A673 (cell line): Measurements from ENCODE around the gene ZNRD2. TPM values are rescaled to one million over a fixed set of nuclear protein-coding genes. Genes with fewer than 3 reads are reported as not detected.

Experiments
- BruUV-seq: library from RNA; stranded (reverse); fragments of 400-500 nt; replicated peaks from 2 replicates; lab custom pipeline; 2021; lab: Mats Ljungman, UMichigan
- CTCF ChIA-PET: fragments of 300-600 bp; sonication (Branson Sonifier 250); formaldehyde crosslinking; loops from one replicate; lab custom pipeline; 2022; ENCODE audit warnings: antibody characterized with exemption; lab: Charles Lee
- POLR2A ChIA-PET: fragments of 300-600 bp; sonication (Branson Sonifier 250); formaldehyde crosslinking; loops from one replicate; lab custom pipeline; 2022; ENCODE audit warnings: antibody characterized with exemption; ENCODE audit not compliant: low non-redundant PET; lab: Charles Lee
- DNase-seq: peaks from one replicate; pipeline ENCODE4 v3.0.0-alpha.2; 2015; ENCODE audit warnings: low spot score
- H3K27ac ChIP-seq: fragments of 200-600 bp; sonication (generic); 2 replicates; pipeline ENCODE4 v1.5.1; 2016; ENCODE audit warnings: mixed run types, low read depth, mild to moderate bottlenecking, mixed read lengths, antibody characterized with exemption, low read length; ENCODE audit not compliant: poor library complexity, severe bottlenecking
- H3K27me3 ChIP-seq: fragments of 200-600 bp; sonication (generic); replicated peaks from 2 replicates; pipeline ENCODE4 v1.6.1; 2017; ENCODE audit warnings: mixed run types, low read depth, mild to moderate bottlenecking, mixed read lengths, antibody characterized with exemption, low read length; ENCODE audit not compliant: insufficient read depth, poor library complexity
- H3K36me3 ChIP-seq: fragments of 200-600 bp; sonication (generic); 2 replicates; pipeline ENCODE4 v1.6.1; 2016; ENCODE audit warnings: mixed run types, mild to moderate bottlenecking, mixed read lengths, antibody characterized with exemption, low read length; ENCODE audit not compliant: insufficient read depth, poor library complexity, severe bottlenecking
- H3K4me1 ChIP-seq: fragments of 200-600 bp; sonication (generic); 2 replicates; pipeline ENCODE4 v1.6.1; 2017; ENCODE audit warnings: mixed run types, mild to moderate bottlenecking, mixed read lengths, antibody characterized with exemption, low read length; ENCODE audit not compliant: insufficient read depth, poor library complexity, severe bottlenecking
- H3K4me3 ChIP-seq: fragments of 200-600 bp; sonication (generic); 2 replicates; pipeline ENCODE4 v1.5.1; 2016; ENCODE audit warnings: low read depth, mixed run types, mild to moderate bottlenecking, mixed read lengths, low read length; ENCODE audit not compliant: poor library complexity, severe bottlenecking
- H3K9me3 ChIP-seq: fragments of 200-600 bp; sonication (generic); 2 replicates; pipeline ENCODE4 v1.6.1; 2016; ENCODE audit warnings: mixed run types, low read depth, mild to moderate bottlenecking, mixed read lengths, antibody characterized with exemption, low read length; ENCODE audit not compliant: poor library complexity, severe bottlenecking
- CTCF ChIP-seq: fragments of 300-800, 200-600 bp; sonication (generic); conservative IDR thresholded peaks from 2 replicates; pipeline ENCODE4 v1.5.1; 2017; ENCODE audit warnings: low read depth, mild to moderate bottlenecking, antibody characterized with exemption, low read length, moderate library complexity, mixed read lengths
- EZH2 ChIP-seq: fragments of 200-600 bp; sonication (generic); IDR thresholded peaks from 2 replicates; pipeline ENCODE4 v1.6.1; 2017; ENCODE audit warnings: borderline replicate concordance, low read depth, mild to moderate bottlenecking, mixed read lengths, antibody characterized with exemption, low read length; ENCODE audit not compliant: poor library complexity, severe bottlenecking
- intact Hi-C: fragments of 100-400 bp; cut with micrococcal nuclease; formaldehyde crosslinking; loops from one replicate; pipeline ENCODE4 v1.10.0; 2022; ENCODE audit not compliant: unreplicated experiment
- total RNA-seq: library from RNA; stranded (reverse); gene quantifications from 2 replicates; pipeline ENCODE4 v1.2.3, GENCODE V29; 2021

Gene ZNRD2
- total RNA-seq, 1 experiment from 2014 or later = 98.9 TPM

DNA sequence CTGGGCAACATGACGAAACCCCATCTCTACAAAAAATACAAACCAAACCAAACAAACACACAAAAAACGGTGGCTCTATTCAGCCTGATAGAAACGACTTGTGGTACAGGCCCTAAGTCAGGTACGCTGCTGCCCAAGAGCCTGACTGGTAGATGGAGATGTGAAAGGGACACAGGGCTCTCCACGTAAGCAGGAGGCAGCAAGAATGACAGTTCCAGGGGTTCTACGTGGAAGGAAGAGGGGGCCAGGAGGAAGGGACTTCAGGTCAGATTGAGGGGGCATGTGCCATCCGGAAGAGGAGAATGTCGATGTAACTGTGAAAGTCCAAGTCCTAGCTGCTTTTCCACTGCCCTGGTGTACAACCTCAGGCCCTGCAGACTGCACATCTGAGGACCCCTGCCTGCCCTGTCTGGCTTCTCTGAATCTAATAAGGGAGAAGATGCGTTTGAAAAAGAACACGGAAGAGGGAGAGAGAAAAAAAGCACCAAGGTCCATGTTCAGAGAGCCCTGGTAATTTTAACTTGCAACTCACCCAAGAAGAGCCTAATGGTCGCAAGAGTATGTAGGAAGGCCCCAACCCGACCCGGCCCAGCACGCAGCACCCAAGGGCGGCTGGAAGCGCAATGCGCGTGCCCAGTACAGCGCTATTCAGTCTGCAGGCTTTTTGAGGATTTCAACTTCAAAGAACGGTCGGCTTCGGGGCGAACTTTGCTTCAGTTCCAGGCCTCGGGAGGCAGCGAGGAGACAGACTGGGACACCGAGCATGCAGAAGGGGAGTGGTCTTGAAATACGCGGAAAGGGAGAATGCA is 909 bp upstream of the ZNRD2 start:
- TF ChIP-seq CTCF (no peak), EZH2 (no peak)
- DNase-seq = no peak
- Histone ChIP-seq H3K27ac (peak overlapping the region; percentile 92), H3K36me3 (peaks cover 6% of the 10 kb centered on the region), H3K4me1 (peaks cover 21% of the 10 kb centered on the region), H3K4me3 (peak overlapping the region; percentile 87), H3K27me3 (no peaks in the 10 kb centered on the region), H3K9me3 (no peaks in the 10 kb centered on the region)
- POLR2A ChIA-PET = interaction anchor here (1.2 kb wide), 1 partner anchor 8 kb away, joined by 3 read pairs; no protein-coding TSS in a partner anchor
- CTCF ChIA-PET = interaction anchor here (0.6 to 2.2 kb wide), 3 partner anchors 9 to 1268 kb away, joined by 3 to 12 read pairs (median 4); no protein-coding TSS in a partner anchor
- intact Hi-C loops = no loop called here
- TSS peak; percentile 66 for BruUV-seq

GRCh38 chr11:65571420-65571819 is 1.1 kb downstream of the ZNRD2 start:
- BruUV-seq = no TSS peak
- POLR2A ChIA-PET = no interaction called here
- CTCF ChIA-PET = interaction anchor here (0.6 to 2.1 kb wide), 4 partner anchors 11 to 205 kb away, joined by 4 to 13 read pairs (median 8); no protein-coding TSS in a partner anchor
- no peak for TF ChIP-seq CTCF
- no peak for TF ChIP-seq EZH2
- peak overlapping the region; percentile 92 for H3K27ac ChIP-seq
- no peaks in the 10 kb centered on the region for H3K9me3 ChIP-seq
- intact Hi-C loops = loop anchor here (5.0 kb wide), 2 partner anchors 36 to 189 kb away; partner anchors contain the start of gene SLC25A45
- no peaks in the 10 kb centered on the region for H3K27me3 ChIP-seq
- no peak for DNase-seq
- peaks cover 35% of the 10 kb centered on the region for H3K4me1 ChIP-seq
- H3K4me3 ChIP-seq = peak overlapping the region; percentile 87
- H3K36me3 ChIP-seq = peaks cover 6% of the 10 kb centered on the region

DNA sequence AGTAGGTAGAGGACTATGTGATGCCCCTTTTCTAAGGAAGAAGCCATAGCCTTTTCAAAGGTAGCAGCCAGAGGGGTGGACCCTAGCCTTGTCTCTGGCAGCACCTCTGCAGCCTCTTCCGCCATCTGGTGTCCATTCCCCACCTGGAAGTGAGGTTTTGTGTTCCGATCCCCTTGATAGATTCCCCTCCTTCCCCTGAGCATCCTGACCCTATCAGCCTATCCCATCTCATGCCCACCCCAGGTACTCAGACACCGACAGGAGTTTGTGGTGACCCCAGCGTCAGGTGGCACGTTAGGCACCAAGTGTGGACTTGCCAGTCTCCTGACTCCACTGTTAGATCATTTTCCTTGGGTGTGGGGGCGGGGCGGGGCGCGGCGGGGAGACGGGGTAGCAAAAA is 1.7 kb downstream of the ZNRD2 start:
- POLR2A ChIA-PET = interaction anchor here (0.6 kb wide), 1 partner anchor 41 kb away, joined by 12 read pairs; no protein-coding TSS in a partner anchor
- Histone ChIP-seq H3K36me3 (peaks cover 6% of the 10 kb centered on the region), H3K4me3 (peak overlapping the region; percentile 87), H3K4me1 (peaks cover 40% of the 10 kb centered on the region), H3K9me3 (no peaks in the 10 kb centered on the region), H3K27me3 (no peaks in the 10 kb centered on the region), H3K27ac (no peak overlapping the region)
- CTCF ChIA-PET = interaction anchor here (0.6 to 2.1 kb wide), 5 partner anchors 22 to 205 kb away, joined by 5 to 13 read pairs (median 8); no protein-coding TSS in a partner anchor
- no TSS peak for BruUV-seq
- TF ChIP-seq EZH2 = no peak
- TF ChIP-seq CTCF = peak; percentile 47
- peak; percentile 65 for DNase-seq
- intact Hi-C loops = loop anchor here (5.0 kb wide), 2 partner anchors 35 to 190 kb away; partner anchors contain the start of gene SLC25A45
